K562 (cell line): ENCODE measurements around the gene AGFG2. TPM values are rescaled to one million over a fixed set of nuclear protein-coding genes. Genes with fewer than 3 reads are reported as not detected.
A peak's percentile ranks its signal among the peaks of the same experiment; 100 is the strongest.

Source experiments
- AFF1 ChIP-seq, 2 experiments: fragments of 450-650 bp; IDR thresholded peaks; 2 replicates each; pipeline ENCODE4 v1.6.1; 2018; ENCODE audit warnings: mild to moderate bottlenecking in 2 of 2, low read depth in 1 of 2; ENCODE audit not compliant: partially characterized antibody in 2 of 2
- PHB2 ChIP-seq: fragments of 450-650 bp; IDR thresholded peaks from 2 replicates; pipeline ENCODE4 v1.6.1; 2017; ENCODE audit warnings: low read depth
- SPI1 ChIP-seq: IDR thresholded peaks from 2 replicates; pipeline ENCODE4 v1.6.1; 2011; ENCODE audit warnings: low read depth, low read length, control low read depth, borderline replicate concordance
- THRB ChIP-seq: fragments of 450-650 bp; formaldehyde crosslinking; conservative IDR thresholded peaks from 2 replicates; pipeline ENCODE4 v1.4.0; 2022; ENCODE audit warnings: mild to moderate bottlenecking, missing genetic modification characterization
- ZFP1 ChIP-seq: fragments of 450-650 bp; formaldehyde crosslinking; IDR thresholded peaks from 2 replicates; pipeline ENCODE4 v1.4.0; 2020; ENCODE audit warnings: mild to moderate bottlenecking, mixed read lengths
- ZNF444 ChIP-seq: fragments of 250-450 bp; sonication (Bioruptor Pico); IDR thresholded peaks from 2 replicates; pipeline ENCODE4 v1.4.0; 2020; ENCODE audit warnings: mild to moderate bottlenecking, moderate library complexity
- polyA plus RNA-seq, 8 experiments: library from polyadenylated mRNA; depleted of rRNA in 4 of 8; stranded (reverse) in 5 of 8; unstranded in 3 of 8; fragments of >200 nt; fragmentation: Nextera tagmentation in 2 of 8; fragmentation: Illumina TruSeq in 1 of 8; extraction: Ambion mirVana in 2 of 8; extraction: Trizol in 1 of 8; gene quantifications; 2 replicates each; pipeline versions ENCODE4 v1.2.1 to v1.2.3, GENCODE V29; 2011 to 2014; ENCODE audit warnings: inconsistent platforms in 1 of 8, missing spikeins in 1 of 8
- total RNA-seq, 7 experiments: library from RNA; depleted of rRNA in 6 of 7; stranded (reverse); fragments of >200 nt in 6 of 7; fragmentation: Illumina TruSeq in 2 of 7; extraction: Trizol in 2 of 7; gene quantifications; 2 replicates each; pipeline versions ENCODE4 v1.2.1 to v1.2.3, GENCODE V29; 2011 to 2021; ENCODE audit warnings: low replicate concordance in 1 of 7
- TF ChIP-seq, protein P1 (sequence below): fragments of 450-650 bp; IDR thresholded peaks from 2 replicates; pipeline ENCODE4 v1.6.1; 2016; ENCODE audit warnings: antibody characterized with exemption
- TF ChIP-seq, protein P2 (sequence below): fragments of 450-650 bp; IDR thresholded peaks from 2 replicates; pipeline ENCODE4 v1.6.1; 2016; ENCODE audit warnings: borderline replicate concordance
- TF ChIP-seq, protein P3 (sequence below): sonication (generic); formaldehyde crosslinking; IDR thresholded peaks from 2 replicates; pipeline ENCODE4 v1.8.0; 2022; ENCODE audit warnings: mild to moderate bottlenecking, low read depth, missing genetic modification reagents
- TF ChIP-seq, protein P4 (sequence below): fragments of 450-650 bp; IDR thresholded peaks from 2 replicates; pipeline ENCODE4 v1.6.1; 2014; ENCODE audit warnings: low read depth, mild to moderate bottlenecking, moderate library complexity, borderline replicate concordance

The AGFG2 gene
- total and polyA plus RNA-seq, 9 of the 15 experiments (the other 6 are each of a cell fraction or from before 2014, with no cell fraction given), result 0.31 to 23.1 (median 6.5) TPM

DNA sequence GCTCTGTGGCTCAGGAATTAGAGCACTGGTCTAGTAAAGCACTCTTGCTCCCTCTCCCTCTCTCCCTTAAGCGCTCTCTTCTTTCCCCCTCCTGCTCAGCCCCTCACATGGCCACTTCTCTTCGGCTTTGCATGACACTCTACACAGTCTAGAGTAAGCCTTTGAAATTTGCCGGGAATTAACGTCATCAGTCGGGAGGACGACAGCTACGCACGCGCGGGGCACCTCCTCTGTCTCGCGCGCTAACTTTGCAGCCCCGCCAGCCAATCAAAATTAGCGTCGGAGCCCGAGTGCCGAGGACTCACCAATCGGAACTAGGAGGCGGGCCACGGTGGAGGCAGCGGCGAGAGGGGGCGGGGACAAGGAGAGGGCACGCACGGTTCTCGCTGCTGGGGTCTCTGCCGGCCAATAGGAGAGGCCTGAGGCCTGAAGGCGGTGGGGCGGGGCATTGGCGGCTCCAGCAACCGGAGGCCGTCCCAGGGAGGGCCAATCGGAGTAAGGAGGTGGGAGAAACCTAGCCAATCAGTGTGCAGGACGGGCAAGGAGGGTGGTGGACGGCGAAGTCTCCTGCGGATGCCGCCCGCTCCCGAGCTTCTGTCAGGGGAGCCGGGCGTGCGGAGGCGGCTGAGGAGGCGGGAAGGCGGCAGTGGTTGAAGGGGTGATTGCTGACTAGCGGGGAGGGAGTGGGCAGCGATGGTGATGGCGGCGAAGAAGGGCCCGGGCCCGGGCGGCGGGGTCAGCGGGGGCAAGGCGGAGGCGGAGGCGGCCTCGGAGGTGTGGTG lies at the start of gene AGFG2 (continued):
- TF ChIP-seq, protein P1, sequence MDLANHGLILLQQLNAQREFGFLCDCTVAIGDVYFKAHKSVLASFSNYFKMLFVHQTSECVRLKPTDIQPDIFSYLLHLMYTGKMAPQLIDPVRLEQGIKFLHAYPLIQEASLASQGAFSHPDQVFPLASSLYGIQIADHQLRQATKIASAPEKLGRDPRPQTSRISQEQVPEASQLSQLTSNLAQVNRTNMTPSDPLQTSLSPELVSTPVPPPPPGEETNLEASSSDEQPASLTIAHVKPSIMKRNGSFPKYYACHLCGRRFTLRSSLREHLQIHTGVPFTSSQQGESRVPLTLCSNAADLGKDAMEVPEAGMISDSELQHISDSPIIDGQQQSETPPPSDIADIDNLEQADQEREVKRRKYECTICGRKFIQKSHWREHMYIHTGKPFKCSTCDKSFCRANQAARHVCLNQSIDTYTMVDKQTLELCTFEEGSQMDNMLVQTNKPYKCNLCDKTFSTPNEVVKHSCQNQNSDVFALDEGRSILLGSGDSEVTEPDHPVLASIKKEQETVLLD, result peak; percentile 97
- TF ChIP-seq PHB2 (no peak), THRB (CRISPR knock-in tag) (peak; percentile 93), ZNF444 (CRISPR knock-in tag) (no peak), ZFP1 (CRISPR knock-in tag) (no peak), AFF1 (IDR thresholded peaks at IDR 0.05; ENCODE audit: low read depth in 1 of 2, partially characterized antibody in 2 of 2) (peak in 1 of 2 experiments; percentile 81), SPI1 (no peak)
- TF ChIP-seq, protein P2, sequence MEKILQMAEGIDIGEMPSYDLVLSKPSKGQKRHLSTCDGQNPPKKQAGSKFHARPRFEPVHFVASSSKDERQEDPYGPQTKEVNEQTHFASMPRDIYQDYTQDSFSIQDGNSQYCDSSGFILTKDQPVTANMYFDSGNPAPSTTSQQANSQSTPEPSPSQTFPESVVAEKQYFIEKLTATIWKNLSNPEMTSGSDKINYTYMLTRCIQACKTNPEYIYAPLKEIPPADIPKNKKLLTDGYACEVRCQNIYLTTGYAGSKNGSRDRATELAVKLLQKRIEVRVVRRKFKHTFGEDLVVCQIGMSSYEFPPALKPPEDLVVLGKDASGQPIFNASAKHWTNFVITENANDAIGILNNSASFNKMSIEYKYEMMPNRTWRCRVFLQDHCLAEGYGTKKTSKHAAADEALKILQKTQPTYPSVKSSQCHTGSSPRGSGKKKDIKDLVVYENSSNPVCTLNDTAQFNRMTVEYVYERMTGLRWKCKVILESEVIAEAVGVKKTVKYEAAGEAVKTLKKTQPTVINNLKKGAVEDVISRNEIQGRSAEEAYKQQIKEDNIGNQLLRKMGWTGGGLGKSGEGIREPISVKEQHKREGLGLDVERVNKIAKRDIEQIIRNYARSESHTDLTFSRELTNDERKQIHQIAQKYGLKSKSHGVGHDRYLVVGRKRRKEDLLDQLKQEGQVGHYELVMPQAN, result peak; percentile 99
- TF ChIP-seq, protein P3, sequence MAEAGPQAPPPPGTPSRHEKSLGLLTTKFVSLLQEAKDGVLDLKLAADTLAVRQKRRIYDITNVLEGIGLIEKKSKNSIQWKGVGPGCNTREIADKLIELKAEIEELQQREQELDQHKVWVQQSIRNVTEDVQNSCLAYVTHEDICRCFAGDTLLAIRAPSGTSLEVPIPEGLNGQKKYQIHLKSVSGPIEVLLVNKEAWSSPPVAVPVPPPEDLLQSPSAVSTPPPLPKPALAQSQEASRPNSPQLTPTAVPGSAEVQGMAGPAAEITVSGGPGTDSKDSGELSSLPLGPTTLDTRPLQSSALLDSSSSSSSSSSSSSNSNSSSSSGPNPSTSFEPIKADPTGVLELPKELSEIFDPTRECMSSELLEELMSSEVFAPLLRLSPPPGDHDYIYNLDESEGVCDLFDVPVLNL (CRISPR knock-in tag), result peak; percentile 96
- TF ChIP-seq, protein P4, sequence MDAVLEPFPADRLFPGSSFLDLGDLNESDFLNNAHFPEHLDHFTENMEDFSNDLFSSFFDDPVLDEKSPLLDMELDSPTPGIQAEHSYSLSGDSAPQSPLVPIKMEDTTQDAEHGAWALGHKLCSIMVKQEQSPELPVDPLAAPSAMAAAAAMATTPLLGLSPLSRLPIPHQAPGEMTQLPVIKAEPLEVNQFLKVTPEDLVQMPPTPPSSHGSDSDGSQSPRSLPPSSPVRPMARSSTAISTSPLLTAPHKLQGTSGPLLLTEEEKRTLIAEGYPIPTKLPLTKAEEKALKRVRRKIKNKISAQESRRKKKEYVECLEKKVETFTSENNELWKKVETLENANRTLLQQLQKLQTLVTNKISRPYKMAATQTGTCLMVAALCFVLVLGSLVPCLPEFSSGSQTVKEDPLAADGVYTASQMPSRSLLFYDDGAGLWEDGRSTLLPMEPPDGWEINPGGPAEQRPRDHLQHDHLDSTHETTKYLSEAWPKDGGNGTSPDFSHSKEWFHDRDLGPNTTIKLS, result peak; percentile 60; the same call in 1 of the 2 replicates
